Esophagus squamous epithelium (tissue), 5 donors: ENCODE measurements around the gene MPND. TPM values are rescaled to one million over a fixed set of nuclear protein-coding genes. Genes with fewer than 3 reads are reported as not detected.
"Not testable (repeated sequence)": the region's sequence is repeated elsewhere in the genome, so short reads cannot be mapped to it uniquely, and the experiment has no call there.

ENCODE experiments used
- DNase-seq: peaks from one replicate; lab custom pipeline; 2025; lab: John Stamatoyannopoulos, UW
- H3K27ac ChIP-seq, 4 donors: fragments of 200-600 bp; sonication (generic); one replicate each; pipeline ENCODE4 v1.5.1; 2016 to 2019; ENCODE audit warnings: mild to moderate bottlenecking in 1 of 4
- H3K27me3 ChIP-seq, 4 donors: fragments of 200-600 bp; sonication (generic); 1 replicate in 3 of 4; 2 replicates in 1 of 4; pipeline versions ENCODE4 v1.5.1 to v1.6.0; 2017 to 2021; ENCODE audit warnings: antibody characterized with exemption in 1 of 4
- H3K36me3 ChIP-seq, 3 donors: fragments of 200-600 bp; sonication (generic); one replicate each; pipeline ENCODE4 v1.5.1; 2016 to 2019
- H3K4me1 ChIP-seq, 3 donors: fragments of 200-600 bp; sonication (generic); one replicate each; pipeline ENCODE4 v1.5.1; 2017 to 2019
- H3K4me3 ChIP-seq, 4 donors: fragments of 200-600 bp; sonication (generic); 1 replicate in 3 of 4; 2 replicates in 1 of 4; pipeline ENCODE4 v1.5.1; 2016 to 2019; ENCODE audit warnings: mild to moderate bottlenecking in 2 of 4, moderate library complexity in 1 of 4
- H3K9me3 ChIP-seq, 3 donors: fragments of 200-600 bp; sonication (generic); one replicate each; pipeline ENCODE4 v1.5.1; 2016 to 2019
- POLR2A ChIP-seq, 4 donors: fragments of 450-650 bp; IDR thresholded peaks; one replicate each; pipeline ENCODE4 v1.6.1; 2017; ENCODE audit warnings: antibody characterized with exemption in 4 of 4, mild to moderate bottlenecking in 4 of 4, moderate library complexity in 3 of 4
- WGBS, 2 donors: methylation state at CpG; one replicate each; pipeline ENCODE4 v1.1.5; 2018; 5-methylcytosine and 5-hydroxymethylcytosine counted together
- intact Hi-C: fragments of 100-400 bp; cut with DNase I; formaldehyde crosslinking; loops from one replicate; pipeline ENCODE4 v1.15.0; 2022
- total RNA-seq, 4 donors: library from RNA; depleted of rRNA; stranded (reverse); fragments of >200 nt; gene quantifications; one replicate each; pipeline ENCODE4 v1.1.0, GENCODE V29; 2016
- TF ChIP-seq, protein P1 (sequence below), 6 experiments: fragments of 450-650 bp in 4 of 6; fragments of 200-600 bp in 2 of 6; sonication (generic) in 2 of 6; IDR thresholded peaks; one replicate each; pipeline ENCODE4 v1.5.1; 2016 to 2019; ENCODE audit warnings: antibody characterized with exemption in 6 of 6, mild to moderate bottlenecking in 4 of 6, moderate library complexity in 4 of 6
- donor health status: DM: yes; HTN: yes; CAD: no.

MPND gene
- total RNA-seq, 4 donors from 2014 or later: 2.5 to 11.1 (median 6.5) TPM

DNA sequence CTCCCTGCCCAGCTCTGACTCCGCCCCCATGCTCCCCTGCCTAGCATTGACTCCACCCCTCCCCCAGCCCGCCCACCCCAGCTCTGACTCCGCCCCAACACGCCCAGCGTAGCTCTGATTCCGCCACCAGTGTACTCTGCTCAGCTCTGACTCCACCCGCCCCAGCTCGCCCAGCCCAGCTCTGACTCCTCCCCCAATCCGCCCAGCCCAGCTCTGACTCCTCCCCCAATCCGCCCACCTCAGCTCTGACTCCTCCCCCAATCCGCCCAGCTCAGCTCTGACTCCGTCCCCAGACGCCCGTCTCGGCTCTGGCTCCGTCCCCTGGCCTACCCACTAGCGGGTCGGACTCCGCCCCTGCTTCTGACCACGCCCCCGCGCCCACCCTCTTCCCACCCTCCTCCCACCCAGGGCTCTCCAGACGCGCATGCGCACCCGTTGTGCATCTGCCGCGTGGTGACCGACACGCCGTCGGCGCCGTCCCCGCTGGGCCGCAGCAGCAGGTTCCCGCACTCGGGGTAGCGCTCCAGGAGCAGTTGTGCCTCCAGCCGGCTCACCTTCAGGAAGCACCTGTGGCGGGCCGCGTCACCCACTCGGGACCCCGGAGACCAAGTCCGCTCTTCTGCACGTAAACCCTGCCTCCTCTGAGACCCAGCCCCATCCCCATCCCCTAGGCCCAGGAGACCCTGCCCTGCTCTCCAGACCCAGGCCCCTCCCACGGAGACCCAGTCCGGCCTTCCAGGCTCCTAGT is 14.9 kb upstream of the MPND start:
- WGBS, 2 donors: 9 to 24% methylated on average over 18 to 30 of the region's 49 CpGs
- H3K4me3 ChIP-seq: peak overlapping the region; percentile 20 to 64 (median 40)
- intact Hi-C loops: no loop called here
- H3K36me3 ChIP-seq: peaks cover 0 to 78% (median 0%) of the 10 kb centered on the region in 3 donors
- DNase-seq: peak; percentile 97
- H3K27ac ChIP-seq: peak overlapping the region in 3 of 4 donors; percentile 34 to 59 (median 38)
- H3K9me3 ChIP-seq: no peaks in the 10 kb centered on the region
- peaks cover 11 to 28% (median 15%) of the 10 kb centered on the region in 3 donors for H3K4me1 ChIP-seq
- H3K27me3 ChIP-seq: peaks cover 0 to 30% (median 0%) of the 10 kb centered on the region in 4 donors
- TF ChIP-seq, protein P1, sequence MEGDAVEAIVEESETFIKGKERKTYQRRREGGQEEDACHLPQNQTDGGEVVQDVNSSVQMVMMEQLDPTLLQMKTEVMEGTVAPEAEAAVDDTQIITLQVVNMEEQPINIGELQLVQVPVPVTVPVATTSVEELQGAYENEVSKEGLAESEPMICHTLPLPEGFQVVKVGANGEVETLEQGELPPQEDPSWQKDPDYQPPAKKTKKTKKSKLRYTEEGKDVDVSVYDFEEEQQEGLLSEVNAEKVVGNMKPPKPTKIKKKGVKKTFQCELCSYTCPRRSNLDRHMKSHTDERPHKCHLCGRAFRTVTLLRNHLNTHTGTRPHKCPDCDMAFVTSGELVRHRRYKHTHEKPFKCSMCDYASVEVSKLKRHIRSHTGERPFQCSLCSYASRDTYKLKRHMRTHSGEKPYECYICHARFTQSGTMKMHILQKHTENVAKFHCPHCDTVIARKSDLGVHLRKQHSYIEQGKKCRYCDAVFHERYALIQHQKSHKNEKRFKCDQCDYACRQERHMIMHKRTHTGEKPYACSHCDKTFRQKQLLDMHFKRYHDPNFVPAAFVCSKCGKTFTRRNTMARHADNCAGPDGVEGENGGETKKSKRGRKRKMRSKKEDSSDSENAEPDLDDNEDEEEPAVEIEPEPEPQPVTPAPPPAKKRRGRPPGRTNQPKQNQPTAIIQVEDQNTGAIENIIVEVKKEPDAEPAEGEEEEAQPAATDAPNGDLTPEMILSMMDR (IDR thresholded peaks at IDR 0.05): no peak
- TF ChIP-seq POLR2A (IDR thresholded peaks at IDR 0.05): peak in 1 of 4 donors; percentile 15

DNA sequence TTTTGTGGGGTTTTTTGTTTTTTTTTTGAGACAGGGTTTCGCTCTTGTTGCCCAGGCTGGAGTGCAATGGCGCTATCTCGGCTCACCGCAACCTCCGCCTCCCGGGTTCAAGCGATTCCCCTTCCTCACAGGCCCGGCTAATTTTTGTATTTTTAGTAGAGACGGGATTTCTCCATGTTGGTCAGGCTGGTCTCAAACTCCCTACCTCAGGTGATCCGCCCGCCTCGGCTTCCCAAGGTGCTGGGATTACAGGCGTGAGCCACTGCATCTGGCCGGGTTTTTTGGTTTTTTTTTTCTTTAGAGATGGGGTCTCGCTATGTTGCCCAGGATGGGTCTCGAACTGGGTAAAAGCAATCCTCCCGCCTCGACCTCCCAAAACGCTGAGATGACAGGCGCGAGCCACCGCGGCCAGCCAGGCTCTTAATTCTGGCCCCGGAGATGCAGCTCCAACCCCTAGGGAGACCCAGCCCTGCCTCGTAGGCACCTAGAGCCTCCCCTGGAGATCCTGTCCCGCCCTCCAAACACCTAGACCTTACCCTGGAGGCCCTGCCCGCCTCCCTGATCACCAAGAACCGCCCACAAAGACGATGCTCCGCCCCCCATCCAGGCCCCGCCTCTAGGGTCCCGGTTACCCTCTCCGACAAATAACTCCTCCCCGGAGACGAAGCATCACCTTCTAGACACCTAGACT is 14.2 kb upstream of the MPND start:
- H3K9me3 ChIP-seq, DNase-seq, intact Hi-C loops: not testable (repeated sequence)
- Histone ChIP-seq H3K4me1 (peaks cover 11 to 28% (median 15%) of the 10 kb centered on the region in 3 donors), H3K4me3 (peak overlapping the region; percentile 11 to 64 (median 36)), H3K27me3 (peaks cover 0 to 30% (median 0%) of the 10 kb centered on the region in 4 donors), H3K27ac (peak overlapping the region in 1 of 4 donors; percentile 27), H3K36me3 (peaks cover 0 to 80% (median 0%) of the 10 kb centered on the region in 3 donors)
- WGBS, 2 donors: 56 to 75% methylated on average over 20 of the region's 35 CpGs

DNA sequence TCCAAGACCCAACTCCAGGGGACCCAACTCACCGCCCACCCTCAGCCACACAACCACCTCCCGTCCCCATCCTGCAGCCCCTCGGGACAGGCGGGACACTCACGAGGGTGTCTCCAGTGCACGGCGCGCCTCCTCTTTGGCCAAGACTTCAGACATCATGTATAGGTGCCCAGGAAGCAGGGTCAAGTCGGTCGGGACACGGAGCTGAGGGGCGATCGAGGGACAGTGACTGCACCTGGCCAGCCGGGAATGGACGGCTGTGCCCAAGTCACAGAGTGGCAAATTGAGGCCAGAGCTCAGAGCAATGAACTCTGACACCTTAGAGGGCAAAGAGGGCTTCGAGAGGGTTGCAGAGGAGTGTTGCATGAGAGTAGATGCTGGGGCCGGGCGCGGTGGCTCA is 13.5 kb upstream of the MPND start:
- peaks cover 0 to 73% (median 0%) of the 10 kb centered on the region in 3 donors for H3K36me3 ChIP-seq
- H3K4me3 ChIP-seq: no peak overlapping the region
- no peaks in the 10 kb centered on the region for H3K9me3 ChIP-seq
- intact Hi-C loops: no loop called here
- TF ChIP-seq, protein P1 (IDR thresholded peaks at IDR 0.05): no peak
- no peak for TF ChIP-seq POLR2A (IDR thresholded peaks at IDR 0.05)
- peaks cover 11 to 28% (median 15%) of the 10 kb centered on the region in 3 donors for H3K4me1 ChIP-seq
- DNase-seq: no peak
- H3K27me3 ChIP-seq: peaks cover 0 to 30% (median 0%) of the 10 kb centered on the region in 4 donors
- no peak overlapping the region for H3K27ac ChIP-seq
- 95 to 100% methylated on average over 3 to 8 of the region's 19 CpGs for WGBS, 2 donors

DNA sequence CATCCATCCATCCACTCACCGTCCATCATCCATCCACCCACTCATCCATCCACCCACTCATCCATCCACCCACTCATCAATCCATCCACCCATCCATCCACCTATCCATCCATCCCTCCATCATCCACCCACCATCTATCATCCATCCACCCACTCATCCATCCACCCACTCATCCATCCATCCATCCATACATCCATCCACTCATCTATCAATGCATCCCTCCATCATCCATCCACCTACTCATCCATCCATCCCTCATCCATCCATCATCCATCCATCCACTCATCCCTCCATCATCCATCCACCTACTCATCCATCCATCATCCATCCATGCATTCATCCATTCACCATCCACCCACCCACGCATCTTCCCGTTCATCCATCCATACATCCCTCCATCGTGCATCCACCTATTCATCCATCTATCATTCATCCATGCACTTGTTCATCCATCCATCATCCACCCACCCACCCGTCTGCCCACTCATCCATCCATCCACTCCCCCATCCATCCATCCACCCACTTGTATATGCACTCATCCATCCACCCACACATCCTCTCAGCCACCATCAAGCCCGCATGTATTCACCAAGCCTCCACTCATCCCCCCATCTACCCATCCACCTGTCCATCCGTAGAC is 8.3 kb upstream of the MPND start:
- Histone ChIP-seq H3K27me3 (no peaks in the 10 kb centered on the region), H3K27ac (no peak overlapping the region), H3K36me3 (peaks cover 0 to 35% (median 0%) of the 10 kb centered on the region in 3 donors), H3K9me3 (no peaks in the 10 kb centered on the region), H3K4me3 (no peak overlapping the region), H3K4me1 (peaks cover 0 to 23% (median 6%) of the 10 kb centered on the region in 3 donors)
- intact Hi-C loops: no loop called here
- no peak for TF ChIP-seq POLR2A (IDR thresholded peaks at IDR 0.05)
- TF ChIP-seq, protein P1 (IDR thresholded peaks at IDR 0.05): no peak
- WGBS, 2 donors: 90 to 91% methylated on average over 7 of the region's 7 CpGs
- no peak for DNase-seq

DNA sequence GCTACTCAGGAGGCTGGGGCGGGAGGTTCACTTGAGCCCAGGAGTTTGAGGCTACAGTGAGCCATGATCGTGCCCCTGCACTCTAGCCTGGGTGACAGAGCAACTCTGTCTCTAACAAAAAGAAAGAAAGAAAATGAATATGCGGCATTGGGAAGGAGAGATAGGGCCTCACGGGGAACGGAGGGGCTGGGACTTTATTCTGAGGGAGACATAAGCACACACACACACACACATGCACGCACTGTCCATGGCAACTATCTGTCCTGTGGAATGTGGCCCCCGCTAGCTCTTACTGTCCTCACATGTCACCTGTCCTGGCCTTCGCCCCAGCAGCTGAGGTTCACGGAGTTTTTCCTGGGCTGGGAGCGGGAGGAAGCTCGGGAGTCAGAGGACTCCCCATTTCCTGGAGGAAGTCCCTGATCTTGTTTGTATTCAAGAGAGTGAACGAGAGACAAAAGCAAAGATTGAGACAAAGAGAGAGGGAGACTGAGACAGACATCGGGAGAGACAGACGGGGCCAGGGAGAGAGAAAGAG is 5.4 kb upstream of the MPND start:
- TF ChIP-seq, protein P1 (IDR thresholded peaks at IDR 0.05): no peak
- TF ChIP-seq POLR2A (IDR thresholded peaks at IDR 0.05): no peak
- WGBS, 2 donors: 13 to 14% methylated on average over 11 to 13 of the region's 14 CpGs
- H3K36me3 ChIP-seq: peaks cover 0 to 11% (median 0%) of the 10 kb centered on the region in 3 donors
- H3K27me3 ChIP-seq: no peaks in the 10 kb centered on the region
- intact Hi-C loops: no loop called here
- DNase-seq: no peak
- no peaks in the 10 kb centered on the region for H3K9me3 ChIP-seq
- H3K4me3 ChIP-seq: peak overlapping the region; percentile 50 to 69 (median 60)
- peaks cover 5 to 33% (median 10%) of the 10 kb centered on the region in 3 donors for H3K4me1 ChIP-seq
- H3K27ac ChIP-seq: peak overlapping the region; percentile 87 to 96 (median 93)
